Fibroblast of gingiva (primary cell): ENCODE measurements around the gene MMD.

ENCODE experiments used
- DNase-seq: peaks from one replicate; pipeline ENCODE4 v3.0.0-alpha.2; 2011; ENCODE audit warnings: low read depth

Gene MMD

DNA sequence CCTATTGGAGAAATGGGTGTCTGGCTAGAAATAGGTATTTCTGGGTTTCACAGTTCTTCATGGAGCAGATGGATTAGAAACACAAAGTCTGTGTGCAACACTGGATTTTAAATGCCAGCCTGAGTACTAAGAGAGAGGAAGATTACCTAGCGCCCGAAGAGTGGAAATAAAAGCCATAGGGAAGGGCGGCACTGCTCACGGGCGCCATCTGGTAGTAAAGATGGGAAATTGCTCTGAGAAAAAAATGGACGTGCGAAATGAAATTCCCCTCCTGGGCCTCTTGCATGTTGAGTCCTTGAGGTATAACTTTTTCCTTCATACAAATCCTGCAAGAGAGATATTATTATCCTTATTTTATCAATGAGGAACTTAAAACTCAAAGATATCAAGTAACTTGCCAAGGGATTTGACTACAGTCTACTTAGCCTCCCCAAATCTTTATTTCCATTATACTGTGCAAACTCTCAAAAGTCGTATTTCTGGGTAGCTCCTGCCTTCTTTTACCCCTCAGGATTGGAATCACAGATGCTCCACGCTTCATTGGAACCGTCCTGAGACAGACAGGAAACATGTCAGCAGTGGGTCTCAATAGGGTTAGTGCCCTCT lies 72.8 kb downstream of the MMD start:
- peak; percentile 37 for DNase-seq

DNA sequence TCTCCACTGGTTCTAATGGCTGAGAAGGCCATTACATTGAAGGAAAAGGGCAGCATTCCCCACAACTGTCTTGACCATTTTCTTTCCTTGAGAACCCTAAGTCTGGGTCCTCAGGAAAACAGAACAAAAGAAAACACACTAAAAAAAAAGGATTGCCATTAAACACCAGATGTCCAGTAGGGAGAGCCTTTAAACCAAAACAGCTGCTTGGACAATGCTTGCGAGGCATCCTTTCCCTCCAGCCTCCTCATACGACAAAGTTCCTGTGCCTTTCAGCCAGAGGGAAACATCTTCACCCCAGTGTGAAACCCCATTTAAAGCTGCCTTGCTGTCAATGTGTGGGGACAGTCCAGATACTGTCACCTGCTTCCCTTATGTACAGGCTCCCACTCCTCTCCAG lies 74.3 kb downstream of the MMD start:
- DNase-seq: no peak

DNA sequence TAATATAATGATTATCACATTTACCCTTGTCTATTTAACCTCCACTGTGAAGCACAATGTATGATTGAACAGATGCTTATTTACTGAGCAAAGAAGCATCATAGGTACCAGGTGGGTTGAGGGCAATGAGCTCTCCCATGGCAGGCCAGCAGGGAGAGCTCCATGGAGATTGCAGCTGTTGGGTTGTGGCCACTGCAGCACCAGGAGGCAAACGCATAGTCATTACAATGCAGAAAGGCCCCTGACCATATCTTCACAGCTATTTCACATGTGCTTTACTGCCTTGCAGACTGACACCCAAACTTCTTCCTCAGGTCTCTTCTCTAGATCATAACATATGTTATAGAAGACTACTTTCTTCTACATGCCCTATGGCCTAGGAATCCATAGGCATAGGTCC lies 75.0 kb downstream of the MMD start:
- DNase-seq: no peak

GRCh38 chr17:55345132-55345531 lies 76.5 kb downstream of the MMD start:
- no peak for DNase-seq

- no peak for DNase-seq
Measured at GRCh38 chr17:55344514-55344997, 77.1 kb downstream of the MMD start.

- DNase-seq: no peak
Measured at GRCh38 chr17:55343900-55344513, 77.6 kb downstream of the MMD start.

DNA sequence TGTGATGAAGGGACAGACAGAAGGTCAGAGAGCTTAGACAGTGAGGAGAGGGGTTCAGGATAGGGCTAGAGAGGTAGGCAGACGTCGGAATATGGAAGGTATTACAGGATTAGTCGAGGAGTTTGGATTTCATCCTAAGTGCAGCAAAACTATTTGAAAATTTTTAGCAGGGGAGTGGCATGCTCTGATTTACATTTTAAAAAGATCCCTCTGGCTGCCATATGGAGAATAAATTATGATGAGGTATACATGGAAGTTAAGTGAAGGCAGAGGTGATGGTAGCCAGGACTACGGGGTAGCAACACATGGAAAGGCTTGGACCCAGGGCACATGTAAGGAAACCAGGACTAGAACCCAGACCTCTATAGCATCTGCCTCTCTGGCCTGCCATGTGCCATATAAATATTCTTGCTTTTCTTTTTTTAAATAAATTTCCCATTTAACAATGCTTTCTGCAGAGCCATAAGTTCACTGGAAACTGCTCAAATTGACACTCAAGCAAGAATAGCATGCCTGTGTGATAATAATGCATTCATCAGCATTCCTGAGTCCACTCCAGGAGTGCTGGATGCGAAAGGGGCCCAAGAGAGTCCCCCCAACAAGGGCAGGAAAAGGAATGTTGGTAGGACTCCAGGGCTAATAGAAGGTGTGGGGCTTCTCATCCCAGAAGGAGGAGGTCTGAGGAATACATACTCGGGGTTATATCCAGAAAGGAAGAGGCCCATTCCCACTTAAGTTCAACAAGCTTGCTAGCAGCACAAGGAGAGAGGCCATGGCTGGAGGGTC lies 78.6 kb downstream of the MMD start:
- no peak for DNase-seq
